CD4-positive, alpha-beta T cell treated with Interleukin-15 for 1 hour (primary cell): ENCODE data around the gene RAB31.

ENCODE experiments used
- DNase-seq: peaks from one replicate; pipeline ENCODE4 v3.0.0-alpha.2; 2020

The RAB31 gene

GRCh38 chr18:9694952-9695495 is 13.1 kb upstream of the RAB31 start:
- DNase-seq = no peak

DNA sequence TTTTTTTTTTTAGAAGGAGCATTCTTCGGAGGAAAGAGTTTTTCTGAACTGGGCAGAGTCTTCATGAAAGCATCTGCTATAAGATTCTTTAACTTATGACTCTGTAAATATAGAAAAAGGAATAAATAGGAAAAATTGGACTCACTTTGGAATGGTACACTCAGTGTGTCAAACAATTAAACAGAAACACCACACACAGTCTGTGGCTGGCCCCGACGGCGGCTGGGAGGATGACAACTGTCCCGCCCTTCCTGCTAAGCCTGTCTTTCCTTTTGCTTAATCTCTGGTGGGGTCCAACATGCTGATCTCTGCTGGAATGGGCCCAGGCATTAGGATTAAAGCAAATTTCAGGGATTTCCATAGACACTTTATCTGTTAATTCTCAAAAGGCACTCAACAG is 12.5 kb upstream of the RAB31 start:
- no peak for DNase-seq

DNA sequence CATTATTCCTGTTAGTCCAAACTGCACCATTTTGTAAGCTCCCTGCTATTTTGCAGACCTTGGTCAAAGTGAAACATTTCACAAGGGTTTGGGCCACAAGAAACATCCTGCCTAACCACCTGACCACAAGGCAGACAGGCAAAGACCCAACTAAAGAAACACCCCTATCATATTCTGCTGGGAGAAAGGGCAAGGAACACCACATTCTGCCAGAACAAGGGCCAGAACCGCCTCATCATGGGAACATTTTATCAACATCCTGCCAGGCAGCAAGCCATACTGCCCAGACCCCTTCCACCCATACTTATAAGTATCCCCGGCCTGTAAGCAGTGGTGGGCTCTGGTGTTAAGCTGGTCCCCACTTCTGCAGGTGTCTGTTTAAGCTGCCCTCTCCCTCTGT is 12.0 kb upstream of the RAB31 start:
- DNase-seq = no peak

DNA sequence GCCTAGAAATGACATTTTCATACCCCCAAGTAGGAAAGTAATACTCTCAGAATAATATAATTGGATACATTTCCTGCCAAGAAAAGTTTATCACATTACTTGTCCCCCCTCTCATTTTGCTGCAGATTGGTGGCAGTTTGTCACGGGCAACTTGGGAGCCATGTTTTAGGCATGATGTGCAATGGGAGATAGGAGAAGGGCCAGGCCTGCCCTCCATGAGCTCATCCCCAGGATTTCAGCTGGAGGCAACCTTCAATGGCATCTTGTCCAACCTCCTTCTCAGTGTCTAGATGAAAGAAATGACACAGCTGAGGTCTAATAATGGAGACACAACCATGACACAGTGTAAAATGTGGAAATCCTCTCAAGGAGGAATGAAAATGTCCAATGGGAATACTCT is 11.4 kb upstream of the RAB31 start:
- DNase-seq = no peak

DNA sequence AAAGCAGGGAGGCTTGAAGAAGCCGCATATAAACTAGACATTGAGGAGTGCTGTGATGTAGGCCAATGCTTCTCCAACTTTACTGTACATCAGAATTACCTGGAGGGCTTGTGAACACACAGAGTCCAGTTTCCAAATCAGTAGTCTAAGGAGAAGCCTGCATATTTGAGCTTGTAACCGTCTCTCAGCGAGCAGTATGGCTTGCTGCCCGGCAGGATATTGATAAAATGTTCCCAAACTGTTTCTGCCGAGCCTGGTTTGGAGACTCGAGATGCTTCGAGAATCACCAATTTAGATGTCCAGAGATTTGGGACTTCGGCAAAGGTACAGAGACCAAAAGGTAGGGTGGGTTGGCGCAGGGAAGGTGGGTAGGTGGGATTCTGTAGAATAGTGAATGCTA is 11.0 kb upstream of the RAB31 start:
- DNase-seq = no peak

- no peak for DNase-seq
Measured at GRCh38 chr18:9698497-9698896, 9.6 kb upstream of the RAB31 start.

- DNase-seq = no peak
Measured at GRCh38 chr18:9700261-9700796, 7.8 kb upstream of the RAB31 start.

DNA sequence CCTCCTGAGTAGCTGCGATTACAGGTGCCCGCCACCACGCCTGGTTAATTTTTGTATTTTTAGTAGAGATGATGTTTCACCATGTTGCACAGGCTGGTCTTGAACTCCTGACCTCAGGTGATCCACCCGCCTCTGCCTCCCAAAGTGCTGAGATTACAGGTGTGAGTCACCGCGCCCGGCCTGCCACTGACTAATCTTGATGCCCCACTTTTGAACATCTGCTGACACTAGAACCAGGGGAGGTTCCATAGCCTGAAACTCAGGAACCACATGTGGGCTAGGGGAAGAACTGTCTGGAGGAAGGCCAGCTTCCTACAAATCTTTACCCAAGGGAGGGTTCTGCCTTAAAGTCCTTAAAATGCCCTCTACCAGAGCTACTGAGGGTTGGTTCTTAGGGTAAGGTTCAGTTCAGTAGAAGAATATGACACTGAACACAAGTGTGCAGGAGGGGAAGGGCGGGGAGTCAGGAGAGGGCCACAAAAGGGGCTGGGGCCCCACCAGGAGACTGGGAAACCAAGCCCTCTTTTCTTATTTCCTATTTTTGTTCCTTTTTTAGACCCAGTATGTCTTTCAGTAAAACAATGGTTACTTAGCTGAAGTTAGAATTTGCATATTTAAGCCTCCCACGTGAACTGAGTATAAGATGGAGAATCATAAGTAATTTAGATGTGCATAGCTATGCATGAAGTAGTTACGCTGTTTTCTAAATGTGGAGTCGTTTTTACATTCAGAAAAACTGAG is 6.3 kb upstream of the RAB31 start:
- no peak for DNase-seq

- DNase-seq = no peak
Measured at GRCh38 chr18:9704233-9705118, 3.6 kb upstream of the RAB31 start.

DNA sequence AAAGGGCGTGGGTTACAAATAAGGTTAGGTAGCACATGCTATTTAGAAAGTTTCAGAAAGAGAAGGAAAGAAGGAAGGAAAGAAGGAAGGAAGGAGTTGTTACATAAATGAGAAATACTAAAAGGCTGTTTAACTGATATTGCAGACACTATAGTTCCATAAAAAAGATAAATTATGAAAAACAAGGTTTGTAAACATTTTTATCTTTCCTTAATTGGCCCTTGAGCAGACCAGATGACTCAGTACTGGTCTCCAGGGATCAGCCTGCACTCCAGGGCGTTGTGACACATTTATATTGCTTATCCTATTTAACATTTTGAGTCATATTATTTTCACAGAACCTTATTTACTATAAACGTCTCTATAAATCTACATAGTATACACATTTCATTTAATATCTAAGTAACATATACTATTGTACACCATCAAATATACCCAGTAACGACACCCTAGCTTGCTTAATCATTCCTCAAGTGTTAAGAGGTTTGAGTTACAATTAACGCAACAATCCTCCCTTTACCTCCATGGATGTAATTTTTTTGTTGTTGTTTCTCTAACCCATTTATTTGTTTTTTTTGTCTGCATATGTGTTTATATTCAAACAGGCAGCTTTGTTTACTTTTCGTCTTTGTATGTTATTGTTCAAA is 2.8 kb upstream of the RAB31 start:
- DNase-seq = no peak

GRCh38 chr18:9706081-9706935 is 1.8 kb upstream of the RAB31 start:
- no peak for DNase-seq

DNA sequence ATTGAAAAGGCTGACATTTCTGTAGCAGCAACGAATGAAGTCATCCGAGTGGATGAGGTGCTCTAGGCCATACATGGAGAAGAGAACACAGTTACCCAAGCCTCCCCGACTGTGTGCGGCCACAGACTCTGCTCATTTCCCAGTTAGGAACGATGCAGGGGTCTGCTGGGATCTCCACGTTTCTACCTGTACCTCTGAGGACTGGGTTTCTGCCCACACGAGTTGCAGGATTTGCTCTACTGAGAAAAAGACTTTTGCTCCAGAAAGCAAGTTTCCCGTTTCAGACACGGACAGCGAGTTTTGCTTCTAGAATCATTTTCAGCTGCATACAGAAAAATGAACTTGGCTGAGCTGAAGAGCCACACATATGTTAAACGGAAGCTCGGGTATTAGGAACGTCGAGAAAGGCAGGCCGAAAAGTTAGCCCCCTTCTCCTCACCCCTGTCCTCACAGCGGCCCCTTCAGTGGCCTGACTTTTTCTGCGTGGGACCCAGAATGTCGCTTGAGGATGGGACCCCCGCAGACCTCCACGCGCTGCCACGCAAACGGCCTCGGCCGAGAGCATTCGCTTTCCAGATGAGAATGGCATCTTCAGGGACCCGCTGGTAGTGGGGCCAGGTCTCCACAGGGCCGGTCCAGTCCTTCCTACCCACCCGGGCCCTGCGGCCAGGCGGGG is 582 bp upstream of the RAB31 start:
- DNase-seq = no peak

DNA sequence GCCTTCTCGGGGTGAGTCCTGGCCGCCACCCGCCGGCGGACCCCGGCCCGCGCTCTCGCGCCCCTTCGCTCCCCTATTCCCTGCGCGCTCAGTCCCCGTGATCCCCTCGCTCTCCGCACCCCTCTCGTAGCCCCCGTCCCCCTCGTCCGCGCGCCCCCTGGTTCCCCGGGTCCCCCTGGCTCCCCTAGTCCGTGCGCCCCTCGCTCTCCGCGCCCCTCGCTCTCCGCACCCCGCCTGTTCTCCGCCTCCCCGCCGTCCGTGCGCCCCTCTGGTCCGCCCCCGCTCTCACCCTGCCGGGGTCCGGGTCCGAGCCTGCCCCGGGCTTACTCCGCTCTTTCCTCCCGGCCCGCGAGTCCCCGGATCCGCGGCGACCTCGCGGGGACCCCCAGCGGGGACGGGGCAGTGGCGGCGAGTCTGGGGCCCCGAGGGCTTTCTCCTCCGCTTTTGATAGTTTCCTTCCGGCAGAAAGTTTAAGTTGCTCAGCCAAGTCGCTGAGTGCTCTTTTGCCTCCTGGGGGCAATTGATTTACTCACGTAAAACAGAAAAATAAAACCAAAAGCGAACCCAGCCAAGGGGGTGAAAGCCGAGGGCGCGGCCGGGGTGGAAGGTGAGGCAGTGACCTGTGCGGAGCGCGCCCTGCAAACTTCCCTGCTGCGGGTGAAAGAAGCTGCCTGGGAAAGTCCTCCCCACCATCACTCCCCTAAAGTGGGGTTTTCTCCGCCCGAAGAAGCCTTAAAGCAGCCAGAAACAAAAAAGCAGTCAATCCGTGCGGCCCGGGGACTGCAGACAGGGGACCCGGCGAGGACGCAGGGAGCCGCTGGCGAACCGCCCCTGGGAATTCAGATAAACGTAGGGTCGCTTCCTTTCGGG is 568 bp downstream of the RAB31 start:
- DNase-seq = peak; percentile 31

GRCh38 chr18:9709304-9709877 is 1.3 kb downstream of the RAB31 start:
- DNase-seq = no peak

- no peak for DNase-seq
Measured at GRCh38 chr18:9710037-9710436, 1.9 kb downstream of the RAB31 start.

DNA sequence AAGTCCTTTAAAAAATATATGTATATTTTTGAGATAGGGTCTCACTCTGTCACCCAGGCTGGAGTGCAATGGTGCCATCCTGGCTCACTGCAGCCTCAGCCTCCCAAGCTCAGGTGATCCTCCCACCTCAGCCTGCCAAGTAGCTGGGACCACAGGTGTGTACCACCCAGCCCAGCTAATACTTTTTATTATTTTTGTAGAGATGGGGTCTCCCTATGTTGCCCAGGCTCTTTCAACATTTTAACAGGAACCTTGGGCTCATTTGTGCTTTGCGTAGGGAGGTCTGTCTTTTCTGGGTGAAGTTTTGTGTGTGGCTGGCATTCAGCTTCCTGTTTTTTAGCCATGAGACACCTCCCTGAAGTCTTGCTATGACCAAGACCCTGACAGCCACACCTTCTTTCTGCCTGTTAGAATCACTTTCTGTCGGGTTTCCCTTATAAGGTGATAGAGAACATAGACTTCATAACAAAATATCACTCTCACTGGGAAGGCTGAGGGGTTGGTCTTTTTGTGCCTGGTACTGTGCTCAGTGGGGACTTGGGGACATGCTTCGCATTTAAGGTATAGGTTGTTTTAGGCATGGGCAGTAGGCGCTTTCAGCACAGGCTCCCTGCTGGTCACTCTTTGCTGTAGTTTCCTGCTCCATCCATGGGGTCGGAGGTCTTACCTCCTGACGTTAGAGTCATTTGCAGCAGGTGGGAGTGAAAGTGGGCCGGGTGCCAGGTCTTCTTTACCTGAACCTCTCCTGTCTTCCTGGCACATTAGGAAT is 3.4 kb downstream of the RAB31 start:
- peak; percentile 63 for DNase-seq

- DNase-seq = no peak
Measured at GRCh38 chr18:9712130-9712577, 4.1 kb downstream of the RAB31 start.

- DNase-seq = no peak
Measured at GRCh38 chr18:9712611-9713010, 4.5 kb downstream of the RAB31 start.
